Fibroblast of pulmonary artery (primary cell): ENCODE data around the gene SDF2.

Source experiments
- DNase-seq: peaks from one replicate; pipeline ENCODE4 v3.0.0-alpha.2; 2010; ENCODE audit warnings: low read depth
- H3K4me3 ChIP-seq: replicated peaks from 2 replicates; pipeline ENCODE4 v1.5.1; 2011; ENCODE audit warnings: low read depth, mild to moderate bottlenecking, control low read depth, low read length, moderate library complexity
- TF ChIP-seq, protein P1 (sequence below): IDR thresholded peaks from 2 replicates; pipeline ENCODE4 v1.5.1; 2011; ENCODE audit warnings: mild to moderate bottlenecking, control low read depth, low read length, inconsistent platforms; ENCODE audit errors: missing control alignments

SDF2 gene

DNA sequence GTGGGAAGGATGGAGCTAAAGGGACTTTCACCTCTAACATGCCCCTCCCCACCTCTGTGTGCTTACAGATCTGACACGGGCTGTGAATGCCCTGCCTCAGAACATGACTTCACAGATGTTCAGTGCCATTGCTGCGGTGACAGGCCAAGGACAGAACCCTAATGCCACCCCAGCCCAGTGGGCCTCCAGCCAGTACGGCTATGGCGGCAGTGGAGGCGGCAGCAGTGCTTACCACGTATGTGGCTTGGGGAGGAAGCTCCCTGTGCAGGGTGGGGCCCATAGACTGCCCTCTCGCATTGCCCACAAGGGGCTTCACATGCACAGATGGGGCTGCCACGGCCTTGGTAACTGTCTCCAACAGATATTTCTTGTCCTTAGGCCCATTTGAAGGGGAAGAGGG lies 38.6 kb upstream of the SDF2 start:
- TF ChIP-seq, protein P1, sequence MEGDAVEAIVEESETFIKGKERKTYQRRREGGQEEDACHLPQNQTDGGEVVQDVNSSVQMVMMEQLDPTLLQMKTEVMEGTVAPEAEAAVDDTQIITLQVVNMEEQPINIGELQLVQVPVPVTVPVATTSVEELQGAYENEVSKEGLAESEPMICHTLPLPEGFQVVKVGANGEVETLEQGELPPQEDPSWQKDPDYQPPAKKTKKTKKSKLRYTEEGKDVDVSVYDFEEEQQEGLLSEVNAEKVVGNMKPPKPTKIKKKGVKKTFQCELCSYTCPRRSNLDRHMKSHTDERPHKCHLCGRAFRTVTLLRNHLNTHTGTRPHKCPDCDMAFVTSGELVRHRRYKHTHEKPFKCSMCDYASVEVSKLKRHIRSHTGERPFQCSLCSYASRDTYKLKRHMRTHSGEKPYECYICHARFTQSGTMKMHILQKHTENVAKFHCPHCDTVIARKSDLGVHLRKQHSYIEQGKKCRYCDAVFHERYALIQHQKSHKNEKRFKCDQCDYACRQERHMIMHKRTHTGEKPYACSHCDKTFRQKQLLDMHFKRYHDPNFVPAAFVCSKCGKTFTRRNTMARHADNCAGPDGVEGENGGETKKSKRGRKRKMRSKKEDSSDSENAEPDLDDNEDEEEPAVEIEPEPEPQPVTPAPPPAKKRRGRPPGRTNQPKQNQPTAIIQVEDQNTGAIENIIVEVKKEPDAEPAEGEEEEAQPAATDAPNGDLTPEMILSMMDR: no peak
- no peak for DNase-seq
- no peak overlapping the region for H3K4me3 ChIP-seq

DNA sequence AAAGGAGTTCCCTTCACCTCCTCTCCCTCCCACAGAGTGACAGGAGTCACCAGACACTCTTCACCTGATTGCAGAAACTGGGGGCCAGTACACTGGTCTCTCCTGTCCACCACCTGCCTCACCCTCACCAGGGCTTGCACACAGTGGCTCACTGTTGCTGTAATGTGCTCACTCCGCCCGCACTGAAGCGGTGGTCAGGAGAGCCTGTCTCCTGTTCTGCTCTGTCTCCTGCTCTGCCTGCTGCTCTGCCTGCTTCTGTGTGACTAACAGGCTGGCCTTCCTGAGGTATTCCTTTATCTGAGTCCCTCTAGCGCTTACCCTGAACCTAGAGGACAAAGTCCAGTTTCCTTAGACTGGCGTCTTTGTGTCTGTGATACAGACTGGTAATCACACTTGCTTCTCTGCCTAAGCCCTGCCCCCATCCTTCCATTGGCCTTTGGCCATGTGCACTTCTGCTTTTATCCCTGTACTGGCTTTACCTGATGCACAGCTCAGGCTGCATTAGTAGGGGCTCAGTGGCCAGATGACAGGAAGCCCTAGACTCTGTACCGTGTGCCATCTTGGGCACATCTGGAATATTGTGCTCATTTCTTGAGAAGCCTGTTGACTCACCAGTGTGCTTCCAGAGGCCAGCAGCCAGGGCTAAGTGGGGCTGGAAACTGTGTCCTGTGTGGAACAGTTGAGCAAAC lies 36.7 kb upstream of the SDF2 start:
- H3K4me3 ChIP-seq: no peak overlapping the region
- DNase-seq: no peak
- TF ChIP-seq, protein P1: no peak

DNA sequence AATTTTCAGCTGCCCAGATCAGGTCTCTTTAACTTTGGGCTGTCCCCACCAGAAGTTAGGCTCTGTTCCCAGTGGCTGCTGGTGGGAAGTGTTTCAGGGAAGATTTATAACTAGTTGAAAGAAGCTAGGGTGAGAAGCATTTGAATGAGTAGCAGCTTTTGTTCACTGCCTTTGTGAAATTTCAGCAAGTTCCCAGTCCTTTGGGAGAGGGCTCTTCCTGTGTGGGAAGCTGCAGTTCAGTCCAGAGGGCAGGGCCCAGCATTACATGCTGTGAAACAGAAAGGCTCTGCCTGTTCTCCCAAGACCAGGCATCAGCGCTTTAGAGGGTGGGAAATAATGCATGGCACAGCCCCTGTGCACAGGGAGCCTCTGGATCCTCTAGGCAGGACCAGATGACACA lies 32.2 kb upstream of the SDF2 start:
- TF ChIP-seq, protein P1: no peak
- DNase-seq: no peak

DNA sequence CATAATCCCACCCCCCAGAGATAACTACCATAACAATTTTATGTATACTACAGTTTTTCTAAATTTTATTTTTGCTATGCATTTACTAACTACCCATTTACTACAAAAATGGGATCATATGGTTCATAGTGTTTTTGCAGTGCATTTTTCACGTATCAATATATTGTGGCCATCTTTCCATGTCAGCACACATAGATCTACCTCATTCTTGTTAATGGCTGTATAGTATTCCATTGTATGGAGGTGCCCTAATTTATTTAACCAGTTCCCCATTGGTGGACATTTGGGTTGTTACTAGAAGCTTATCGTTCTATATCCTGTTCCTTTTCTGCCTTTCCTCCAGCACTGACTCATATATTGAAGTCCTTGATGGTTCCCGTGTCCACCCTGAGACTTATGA lies 27.3 kb upstream of the SDF2 start:
- H3K4me3 ChIP-seq: no peak overlapping the region
- TF ChIP-seq, protein P1: no peak
- no peak for DNase-seq

More for the DNA sequence above, 32.2 kb upstream of the SDF2 start:
- no peak overlapping the region for H3K4me3 ChIP-seq

DNA sequence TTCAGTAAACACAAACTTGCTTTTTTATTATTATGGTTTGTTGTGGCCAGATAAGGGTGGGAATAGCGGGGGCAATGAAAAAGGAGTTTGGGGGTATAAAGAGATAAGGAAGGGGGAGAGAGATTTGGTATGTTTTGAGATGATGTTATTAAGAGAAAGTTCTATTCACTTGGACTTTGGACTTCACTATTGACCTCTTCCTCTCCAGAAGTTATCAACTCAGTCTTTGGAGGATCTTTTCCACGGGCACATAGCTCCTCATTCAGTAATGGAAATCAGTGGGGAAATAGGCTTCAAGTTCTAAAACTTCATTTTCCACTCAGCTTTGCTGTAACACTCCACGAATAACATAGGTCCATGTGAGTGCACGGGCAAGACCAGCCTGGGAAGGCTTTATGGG lies 26.8 kb upstream of the SDF2 start:
- H3K4me3 ChIP-seq: no peak overlapping the region
- TF ChIP-seq, protein P1: no peak
- no peak for DNase-seq

DNA sequence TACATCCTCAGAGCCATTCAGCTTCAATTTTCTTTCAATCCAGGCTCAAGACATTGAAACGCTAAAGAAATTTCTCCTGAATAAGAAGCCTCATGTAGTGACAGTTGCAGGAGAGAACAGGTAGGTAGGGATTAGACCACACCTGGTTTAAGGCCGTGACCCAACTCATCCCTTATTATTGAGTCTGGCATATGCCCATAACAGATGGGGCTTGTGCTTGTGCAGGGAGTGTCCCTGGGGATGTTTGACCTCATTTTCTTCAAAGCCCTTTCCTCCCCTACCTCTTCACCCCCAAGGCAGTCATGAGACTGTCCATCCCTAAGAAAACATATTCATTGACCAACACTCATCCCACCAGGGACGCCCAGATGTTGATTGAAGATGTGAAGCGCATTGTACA lies 24.6 kb upstream of the SDF2 start:
- TF ChIP-seq, protein P1: no peak
- H3K4me3 ChIP-seq: no peak overlapping the region
- DNase-seq: no peak

DNA sequence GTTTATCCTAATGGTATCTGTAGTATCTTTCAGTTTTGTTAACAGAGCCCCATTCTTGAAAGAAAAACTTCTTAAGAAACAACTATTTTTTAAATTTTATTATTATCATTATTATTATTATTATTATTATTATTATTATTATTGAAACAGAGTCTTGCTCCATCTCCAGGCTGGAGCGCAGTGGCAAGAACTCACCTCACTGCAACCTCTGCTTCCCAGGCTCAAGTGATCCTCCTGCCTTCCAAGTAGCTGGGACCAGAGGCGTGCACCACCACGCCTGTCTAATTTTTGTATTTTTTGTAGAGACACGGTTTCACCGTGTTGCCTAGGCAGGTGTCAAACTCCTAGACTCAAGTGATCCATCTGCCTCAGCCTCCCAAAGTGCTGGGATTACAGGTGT lies 23.7 kb upstream of the SDF2 start:
- no peak overlapping the region for H3K4me3 ChIP-seq
- TF ChIP-seq, protein P1: no peak
- DNase-seq: no peak
